Measurements from ENCODE around the gene SNPH. TPM values are rescaled to one million over a fixed set of nuclear protein-coding genes. Genes with fewer than 3 reads are reported as not detected.

Gene SNPH
- total RNA-seq, 4 donors from 2014 or later: 9.6 to 29.5 (median 17.3) TPM

DNA sequence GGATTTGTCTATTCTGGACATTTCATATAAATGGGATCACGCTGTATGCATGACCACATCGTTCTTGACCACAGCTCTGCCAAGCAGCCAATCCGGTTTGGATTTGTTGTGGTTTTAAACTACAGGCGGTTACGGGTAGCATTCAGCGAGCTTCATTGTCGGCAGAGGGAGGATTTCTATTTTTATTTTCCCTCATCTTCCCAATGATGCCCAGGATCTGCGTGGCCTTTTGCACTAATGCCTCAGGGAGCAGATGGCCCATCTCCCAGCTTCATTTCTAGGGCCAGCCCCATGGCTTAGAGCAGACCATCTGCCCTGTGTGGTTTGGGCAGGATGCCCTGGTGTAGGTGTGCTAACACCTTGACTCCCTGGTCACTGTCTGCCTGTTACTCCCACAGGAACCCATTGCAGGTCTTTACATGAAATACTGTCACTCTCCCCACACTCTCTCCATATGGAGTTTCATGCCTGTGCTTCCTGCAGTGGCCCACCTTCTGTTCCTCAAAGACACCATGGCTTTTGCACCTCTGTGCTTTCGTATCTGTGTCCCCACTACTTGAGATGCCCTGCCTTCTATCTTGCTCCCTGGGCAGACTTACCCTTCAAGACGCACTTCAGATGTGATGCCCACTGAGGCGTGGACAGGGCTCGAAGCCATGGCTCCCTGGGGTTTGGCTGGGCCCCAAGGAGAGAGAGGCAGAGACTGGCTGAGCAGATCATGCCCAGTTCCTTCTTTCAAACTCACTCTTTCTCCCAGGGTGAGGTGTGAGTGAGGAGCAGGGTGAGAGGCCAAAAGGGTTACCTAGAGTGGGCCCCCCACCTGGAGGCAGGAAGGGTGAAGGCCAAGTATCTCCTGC, 36.8 kb downstream of the SNPH start:
- Histone ChIP-seq H3K4me1 (peaks cover 0 to 7% (median 0%) of the 10 kb centered on the region in 4 donors), H3K4me3 (no peak overlapping the region), H3K27ac (replicated peaks in 1 of 4) (no peak overlapping the region), H3K27me3 (no peaks in the 10 kb centered on the region), H3K36me3 (peaks cover 0 to 85% (median 40%) of the 10 kb centered on the region in 4 donors), H3K9me3 (no peaks in the 10 kb centered on the region)
- intact Hi-C loops (cut with DNase I): no loop called here
- WGBS: 85% methylated on average over 11 of the region's 12 CpGs
- TF ChIP-seq, protein P1, sequence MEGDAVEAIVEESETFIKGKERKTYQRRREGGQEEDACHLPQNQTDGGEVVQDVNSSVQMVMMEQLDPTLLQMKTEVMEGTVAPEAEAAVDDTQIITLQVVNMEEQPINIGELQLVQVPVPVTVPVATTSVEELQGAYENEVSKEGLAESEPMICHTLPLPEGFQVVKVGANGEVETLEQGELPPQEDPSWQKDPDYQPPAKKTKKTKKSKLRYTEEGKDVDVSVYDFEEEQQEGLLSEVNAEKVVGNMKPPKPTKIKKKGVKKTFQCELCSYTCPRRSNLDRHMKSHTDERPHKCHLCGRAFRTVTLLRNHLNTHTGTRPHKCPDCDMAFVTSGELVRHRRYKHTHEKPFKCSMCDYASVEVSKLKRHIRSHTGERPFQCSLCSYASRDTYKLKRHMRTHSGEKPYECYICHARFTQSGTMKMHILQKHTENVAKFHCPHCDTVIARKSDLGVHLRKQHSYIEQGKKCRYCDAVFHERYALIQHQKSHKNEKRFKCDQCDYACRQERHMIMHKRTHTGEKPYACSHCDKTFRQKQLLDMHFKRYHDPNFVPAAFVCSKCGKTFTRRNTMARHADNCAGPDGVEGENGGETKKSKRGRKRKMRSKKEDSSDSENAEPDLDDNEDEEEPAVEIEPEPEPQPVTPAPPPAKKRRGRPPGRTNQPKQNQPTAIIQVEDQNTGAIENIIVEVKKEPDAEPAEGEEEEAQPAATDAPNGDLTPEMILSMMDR (IDR thresholded peaks at IDR 0.05): no peak
- TF ChIP-seq POLR2A (IDR thresholded peaks at IDR 0.05; ENCODE audit: low read depth): no peak
- no peak for TF ChIP-seq EP300 (IDR thresholded peaks at IDR 0.05)
- no peak for TF ChIP-seq POLR2AphosphoS5 (IDR thresholded peaks at IDR 0.05)
- DNase-seq (ENCODE audit: extremely low spot score): no peak

DNA sequence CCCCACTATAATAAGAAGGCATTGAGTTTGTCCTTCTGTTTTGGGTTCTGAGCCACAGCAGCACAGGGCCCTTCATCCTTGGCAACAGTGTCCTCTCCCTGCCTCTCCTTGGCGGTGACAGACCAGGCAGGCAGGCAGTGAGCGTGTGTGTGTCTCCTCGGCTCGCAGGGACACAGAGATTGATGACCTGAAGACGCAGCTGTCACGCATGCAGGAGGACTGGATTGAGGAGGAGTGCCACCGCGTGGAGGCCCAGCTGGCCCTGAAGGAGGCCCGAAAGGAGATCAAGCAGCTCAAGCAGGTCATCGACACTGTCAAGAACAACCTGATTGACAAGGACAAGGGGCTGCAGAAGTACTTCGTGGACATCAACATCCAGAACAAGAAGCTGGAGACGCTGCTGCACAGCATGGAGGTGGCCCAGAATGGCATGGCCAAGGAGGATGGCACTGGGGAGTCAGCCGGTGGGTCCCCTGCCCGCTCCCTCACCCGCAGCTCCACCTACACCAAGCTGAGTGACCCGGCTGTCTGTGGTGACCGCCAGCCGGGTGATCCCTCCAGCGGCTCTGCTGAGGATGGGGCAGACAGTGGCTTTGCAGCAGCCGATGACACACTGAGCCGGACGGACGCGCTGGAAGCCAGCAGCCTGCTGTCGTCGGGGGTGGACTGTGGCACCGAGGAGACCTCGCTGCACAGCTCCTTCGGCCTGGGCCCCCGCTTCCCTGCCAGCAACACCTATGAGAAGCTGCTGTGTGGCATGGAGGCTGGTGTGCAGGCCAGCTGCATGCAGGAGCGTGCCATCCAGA, 38.8 kb downstream of the SNPH start:
- H3K36me3 ChIP-seq: peaks cover 0 to 67% (median 34%) of the 10 kb centered on the region in 4 donors
- TF ChIP-seq EP300 (IDR thresholded peaks at IDR 0.05) (no peak), POLR2AphosphoS5 (IDR thresholded peaks at IDR 0.05) (no peak), POLR2A (IDR thresholded peaks at IDR 0.05; ENCODE audit: low read depth) (no peak)
- TF ChIP-seq, protein P1 (IDR thresholded peaks at IDR 0.05): no peak
- peaks cover 0 to 7% (median 0%) of the 10 kb centered on the region in 4 donors for H3K4me1 ChIP-seq
- H3K9me3 ChIP-seq: no peaks in the 10 kb centered on the region
- DNase-seq (ENCODE audit: extremely low spot score): no peak
- H3K4me3 ChIP-seq: no peak overlapping the region
- intact Hi-C loops (cut with DNase I): no loop called here
- no peaks in the 10 kb centered on the region for H3K27me3 ChIP-seq
- 72% methylated on average over 7 of the region's 31 CpGs for WGBS
- no peak overlapping the region for H3K27ac ChIP-seq (replicated peaks in 1 of 4)

DNA sequence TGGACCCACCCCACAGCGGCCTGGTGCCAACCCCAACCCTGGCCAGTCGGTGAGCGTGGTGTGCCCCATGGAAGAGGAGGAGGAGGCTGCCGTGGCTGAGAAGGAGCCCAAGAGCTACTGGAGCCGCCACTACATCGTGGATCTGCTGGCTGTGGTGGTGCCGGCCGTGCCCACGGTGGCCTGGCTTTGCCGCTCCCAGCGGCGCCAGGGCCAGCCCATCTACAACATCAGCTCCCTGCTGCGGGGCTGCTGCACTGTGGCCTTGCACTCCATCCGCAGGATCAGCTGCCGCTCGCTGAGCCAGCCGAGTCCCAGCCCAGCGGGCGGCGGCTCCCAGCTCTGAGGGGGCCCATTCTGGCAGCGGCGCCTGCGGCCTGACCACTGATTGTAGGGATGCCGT, 39.6 kb downstream of the SNPH start:
- DNase-seq (ENCODE audit: extremely low spot score): no peak
- peaks cover 0 to 3% (median 0%) of the 10 kb centered on the region in 4 donors for H3K4me1 ChIP-seq
- 91% methylated on average over 9 of the region's 24 CpGs for WGBS
- TF ChIP-seq POLR2AphosphoS5 (IDR thresholded peaks at IDR 0.05) (no peak), EP300 (IDR thresholded peaks at IDR 0.05) (no peak), POLR2A (IDR thresholded peaks at IDR 0.05; ENCODE audit: low read depth) (no peak)
- TF ChIP-seq, protein P1 (IDR thresholded peaks at IDR 0.05): no peak
- H3K27me3 ChIP-seq: no peaks in the 10 kb centered on the region
- intact Hi-C loops (cut with DNase I): no loop called here
- no peaks in the 10 kb centered on the region for H3K9me3 ChIP-seq
- H3K4me3 ChIP-seq: no peak overlapping the region
- H3K36me3 ChIP-seq: peaks cover 0 to 59% (median 30%) of the 10 kb centered on the region in 4 donors
- H3K27ac ChIP-seq (replicated peaks in 1 of 4): no peak overlapping the region

- intact Hi-C loops (cut with DNase I): no loop called here
- H3K4me3 ChIP-seq: no peak overlapping the region
- H3K27me3 ChIP-seq: no peaks in the 10 kb centered on the region
- H3K4me1 ChIP-seq: no peaks in the 10 kb centered on the region
- H3K36me3 ChIP-seq: peaks cover 0 to 54% (median 27%) of the 10 kb centered on the region in 4 donors
- no peak overlapping the region for H3K27ac ChIP-seq (replicated peaks in 1 of 4)
- no peak for TF ChIP-seq POLR2A (IDR thresholded peaks at IDR 0.05; ENCODE audit: low read depth)
- no peak for TF ChIP-seq EP300 (IDR thresholded peaks at IDR 0.05)
- TF ChIP-seq POLR2AphosphoS5 (IDR thresholded peaks at IDR 0.05): no peak
- TF ChIP-seq, protein P1 (IDR thresholded peaks at IDR 0.05): no peak
- no peak for DNase-seq (ENCODE audit: extremely low spot score)
- H3K9me3 ChIP-seq: no peaks in the 10 kb centered on the region
- WGBS: 78% methylated on average over 12 of the region's 14 CpGs
Observed at GRCh38 chr20:1306316-1307135, 40.4 kb downstream of the SNPH start.

Data from esophagus muscularis mucosa (tissue), 4 donors.